ENCODE results near the gene LRP1-AS.

Gene LRP1-AS

GRCh38 chr12:57095440-57095839 is 52.0 kb downstream of the LRP1-AS start:
- no peak for DNase-seq (ENCODE audit: low read depth)
- H3K4me3 ChIP-seq (replicated peaks; ENCODE audit: low read depth, low read length) = no peak overlapping the region
- TF ChIP-seq CTCF (IDR thresholded peaks at IDR 0.05; ENCODE audit: low read length, missing control alignments) = no peak

Data from fibroblast of pulmonary artery (primary cell).